ENCODE data around the gene SLC9B2.
"Not testable (repeated sequence)": the region's sequence is repeated elsewhere in the genome, so short reads cannot be mapped to it uniquely, and the experiment has no call there.

Gene SLC9B2

DNA sequence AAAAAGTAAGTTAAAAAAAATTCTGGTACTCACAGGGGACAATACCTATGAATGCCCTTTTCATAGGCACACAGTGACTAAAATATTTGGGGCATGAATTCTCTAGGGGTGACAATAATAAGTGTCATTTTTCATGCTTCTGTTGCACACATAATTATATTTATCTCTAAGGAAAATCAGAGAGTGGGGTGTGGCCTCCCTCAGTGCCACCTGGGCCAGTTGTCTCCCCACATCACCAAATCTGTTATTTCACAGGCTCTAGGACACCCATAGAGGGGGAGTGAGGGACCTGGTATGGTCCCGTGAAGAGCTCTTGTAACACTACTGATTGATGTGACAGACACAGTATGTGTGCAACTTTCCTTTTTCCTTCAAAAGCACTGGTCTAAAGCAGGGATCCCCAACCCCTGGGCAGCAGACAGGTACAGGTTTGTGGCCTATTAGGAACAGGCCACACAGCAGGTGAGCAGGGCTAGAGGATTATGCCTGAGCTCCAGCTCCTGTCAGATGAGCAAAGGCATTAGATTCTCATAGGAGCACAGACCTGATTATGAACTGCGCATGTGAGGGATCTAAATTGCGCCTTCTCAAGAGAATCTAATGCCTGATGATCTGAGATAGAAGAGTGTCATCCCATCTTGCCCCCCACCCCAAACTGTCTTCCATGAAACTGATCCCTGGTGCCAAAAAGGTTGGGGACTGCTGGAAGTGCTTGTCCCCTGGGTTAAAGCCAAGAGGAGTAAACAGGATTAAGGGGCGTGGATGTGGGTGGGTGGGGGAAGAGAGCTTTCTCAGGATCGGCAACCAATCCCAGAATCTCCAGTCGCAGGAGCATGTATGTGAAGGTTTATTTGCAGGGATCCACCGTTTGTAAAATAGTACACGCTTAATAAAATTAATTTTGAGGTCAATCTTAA lies 57.9 kb downstream of the SLC9B2 start:
- peak; percentile 28 to 34 for DNase-seq

DNA sequence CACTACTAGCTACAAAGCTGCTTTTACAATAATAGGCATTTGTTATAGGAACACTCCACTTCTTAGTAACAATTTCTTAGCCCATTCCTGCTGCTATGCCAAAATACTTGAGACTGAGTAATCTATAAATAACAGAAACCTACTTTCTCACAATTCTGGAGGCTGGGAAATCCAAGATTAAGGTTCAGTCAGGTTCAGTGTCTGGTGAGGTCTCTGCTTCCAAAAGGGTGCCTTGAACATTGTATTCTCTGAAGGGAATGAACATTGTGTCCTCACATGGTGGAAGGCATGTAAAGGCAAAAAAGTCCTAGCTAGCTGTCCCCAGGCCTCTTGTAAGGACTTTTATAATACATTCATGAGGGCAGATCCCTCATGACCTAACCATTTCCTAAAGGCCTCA lies 64.0 kb downstream of the SLC9B2 start:
- DNase-seq, result no peak

GRCh38 chr4:103012060-103012459 lies 64.5 kb downstream of the SLC9B2 start:
- DNase-seq, result no peak

DNA sequence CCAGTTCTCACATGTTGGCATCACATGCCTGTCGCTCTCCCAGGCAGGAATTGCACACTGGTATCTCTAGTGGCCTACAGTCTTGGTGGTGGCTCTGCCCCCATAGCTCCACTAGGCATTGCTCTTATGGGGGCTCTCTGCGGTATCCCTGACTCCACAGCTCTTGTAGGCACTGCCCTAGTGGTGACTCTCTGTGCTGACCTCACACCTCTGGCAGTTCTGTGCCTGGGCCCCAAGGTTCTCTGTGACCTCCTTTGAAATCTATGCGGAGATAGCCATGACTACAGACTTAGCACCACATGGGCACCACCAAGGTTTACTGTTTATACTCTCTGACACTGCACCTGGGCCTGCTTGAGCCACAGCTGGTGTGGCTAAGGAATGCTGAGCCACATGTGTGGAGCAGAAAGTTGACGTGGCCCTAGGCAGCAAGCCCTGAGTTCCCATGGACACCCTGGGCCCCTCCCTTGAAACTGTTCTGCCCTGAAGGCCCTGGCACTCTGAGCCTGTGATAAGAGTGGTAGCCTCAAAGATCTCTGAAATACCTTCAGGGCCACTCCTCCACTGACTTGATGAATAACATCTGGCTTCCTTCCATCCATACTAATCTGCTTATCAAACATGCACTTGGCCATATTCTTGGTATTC lies 65.1 kb downstream of the SLC9B2 start:
- no peak for DNase-seq

GRCh38 chr4:103010804-103011203 lies 65.8 kb downstream of the SLC9B2 start:
- no peak for DNase-seq

GRCh38 chr4:103008875-103009729 lies 67.5 kb downstream of the SLC9B2 start:
- DNase-seq, result no peak

GRCh38 chr4:103002551-103002950 lies 74.0 kb downstream of the SLC9B2 start:
- no peak for DNase-seq

DNA sequence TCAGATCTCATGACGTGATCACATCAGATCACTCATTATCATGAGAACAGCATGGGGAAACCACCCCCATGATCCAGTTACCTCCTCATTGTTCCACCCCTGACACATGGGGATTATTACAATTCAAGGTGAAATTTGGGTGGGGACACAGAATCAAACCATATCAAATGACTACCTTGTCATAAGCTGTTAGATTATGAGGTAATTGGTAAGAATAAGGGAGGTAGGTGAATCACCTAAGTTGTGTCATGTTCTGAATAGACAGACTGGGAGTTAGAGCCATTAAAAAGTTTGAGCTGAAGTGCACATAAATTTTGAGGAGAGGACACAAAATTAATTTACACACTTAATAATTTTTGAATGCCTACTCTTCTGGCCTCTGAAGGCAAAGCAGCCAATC lies 81.8 kb downstream of the SLC9B2 start:
- no peak for DNase-seq

DNA sequence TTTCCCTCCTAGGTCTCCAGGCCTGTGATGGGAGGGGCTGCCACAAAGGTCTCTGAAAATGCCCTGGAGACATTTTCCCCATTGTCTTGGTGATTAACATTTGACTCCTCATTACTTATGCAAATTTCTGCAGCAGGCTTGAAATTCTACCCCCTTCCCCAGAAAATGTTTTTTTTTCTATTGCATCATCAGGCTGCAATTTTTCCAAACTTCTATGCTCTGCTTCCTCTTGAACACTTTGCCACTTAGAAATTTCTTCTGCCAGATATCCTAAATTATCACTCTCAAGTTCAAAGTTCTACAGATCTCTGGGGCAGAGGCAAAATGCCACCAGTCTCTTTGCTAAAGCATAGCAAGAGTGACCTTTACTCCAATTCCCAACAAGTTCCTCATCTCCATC lies 82.6 kb downstream of the SLC9B2 start:
- not testable (repeated sequence) for DNase-seq

GRCh38 chr4:102988429-102989020 lies 88.0 kb downstream of the SLC9B2 start:
- no peak for DNase-seq

- no peak for DNase-seq
Measured at GRCh38 chr4:102981005-102981404, 95.6 kb downstream of the SLC9B2 start.

Data from activated T-cell treated with anti-CD3 and anti-CD28 coated beads, Interleukin-2, amount 50 U/mL, for 48 hours (primary cell).